Measurements from ENCODE around the gene ALG10B. TPM values are rescaled to one million over a fixed set of nuclear protein-coding genes. Genes with fewer than 3 reads are reported as not detected.

The ALG10B gene
- total and polyA plus RNA-seq, 9 donors, result 4.5 to 7.4 (median 6.2) TPM

GRCh38 chr12:38370311-38370710 lies 53.7 kb downstream of the ALG10B start:
- no CpG with 5 or more reads among the region's 4 CpGs for WGBS (ENCODE audit: insufficient coverage)
- H3K27ac ChIP-seq (ENCODE audit: low read length), result no peak overlapping the region
- no peak overlapping the region for H3K4me3 ChIP-seq (ENCODE audit: low read length)
- no peaks in the 10 kb centered on the region for H3K36me3 ChIP-seq (ENCODE audit: control insufficient read depth, insufficient read depth, low read length)
- peaks cover 2% of the 10 kb centered on the region for H3K9me3 ChIP-seq (replicated peaks; ENCODE audit: control insufficient read depth, low read depth, low read length)
- H3K27me3 ChIP-seq (ENCODE audit: control insufficient read depth, insufficient read depth, low read length), result no peaks in the 10 kb centered on the region
- H3K4me1 ChIP-seq (ENCODE audit: control insufficient read depth, insufficient read depth, low read length), result no peaks in the 10 kb centered on the region
- DNase-seq, result no peak

DNA sequence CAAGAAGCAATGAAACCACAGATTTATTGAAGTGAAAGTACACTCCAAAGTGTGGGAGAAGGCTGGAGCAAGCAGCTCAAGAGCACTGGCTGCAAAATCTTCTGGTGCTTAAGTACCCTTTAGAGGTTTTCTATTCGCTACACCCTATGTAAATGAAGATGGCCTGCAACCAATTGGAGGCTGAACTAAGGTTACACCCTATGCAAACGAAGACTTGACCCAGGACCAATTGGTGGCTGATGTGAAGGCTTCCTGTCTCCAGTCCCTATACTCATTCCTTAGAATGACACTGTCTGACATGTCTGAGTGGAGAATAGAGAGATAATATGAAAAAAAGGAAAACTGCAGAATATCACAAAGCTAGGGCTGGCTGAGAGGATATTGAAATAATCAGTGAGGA lies 57.2 kb downstream of the ALG10B start:
- Histone ChIP-seq H3K27me3 (ENCODE audit: control insufficient read depth, insufficient read depth, low read length) (no peaks in the 10 kb centered on the region), H3K4me3 (ENCODE audit: low read length) (no peak overlapping the region), H3K27ac (ENCODE audit: low read length) (no peak overlapping the region), H3K9me3 (replicated peaks; ENCODE audit: control insufficient read depth, low read depth, low read length) (peaks cover under 1% of the 10 kb centered on the region), H3K36me3 (ENCODE audit: control insufficient read depth, insufficient read depth, low read length) (no peaks in the 10 kb centered on the region), H3K4me1 (ENCODE audit: control insufficient read depth, insufficient read depth, low read length) (no peaks in the 10 kb centered on the region)
- WGBS (ENCODE audit: insufficient coverage), result no CpG with 5 or more reads among the region's 2 CpGs
- no peak for DNase-seq

DNA sequence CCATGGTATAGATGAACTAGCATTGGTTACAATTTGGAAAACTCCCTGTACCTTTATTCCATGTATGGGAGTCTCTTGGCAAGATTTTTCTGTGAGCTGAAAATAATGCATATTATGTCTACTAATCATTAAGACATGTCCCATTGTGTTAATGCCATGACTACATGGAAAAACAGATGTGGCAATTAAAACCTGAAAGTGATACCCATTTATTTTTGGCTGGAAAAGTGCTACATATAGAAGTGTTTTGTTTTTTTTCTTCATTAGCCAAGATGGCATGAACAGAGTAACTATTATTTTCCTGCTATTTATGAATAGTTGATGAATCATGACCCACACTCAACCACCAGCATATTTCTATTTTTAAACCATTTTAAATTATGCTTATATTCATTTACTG lies 58.2 kb downstream of the ALG10B start:
- Histone ChIP-seq H3K9me3 (replicated peaks; ENCODE audit: control insufficient read depth, low read depth, low read length) (no peaks in the 10 kb centered on the region), H3K4me1 (ENCODE audit: control insufficient read depth, insufficient read depth, low read length) (no peaks in the 10 kb centered on the region), H3K27me3 (ENCODE audit: control insufficient read depth, insufficient read depth, low read length) (no peaks in the 10 kb centered on the region), H3K36me3 (ENCODE audit: control insufficient read depth, insufficient read depth, low read length) (no peaks in the 10 kb centered on the region), H3K27ac (ENCODE audit: low read length) (no peak overlapping the region), H3K4me3 (ENCODE audit: low read length) (no peak overlapping the region)
- no peak for DNase-seq

All from muscle of leg (tissue), 11 donors.